PFSK-1 (cell line): ENCODE measurements around the gene MGLL.

ENCODE experiments used
- FOXP2 ChIP-seq: optimal IDR thresholded peaks from 2 replicates; pipeline ENCODE3; 2011; ENCODE audit warnings: borderline replicate concordance, control low read depth, inconsistent platforms; ENCODE audit not compliant: insufficient read depth; ENCODE audit errors: extremely low read length, extremely low read depth
- POLR2AphosphoS5 ChIP-seq: IDR thresholded peaks from 2 replicates; pipeline ENCODE4 v1.6.1; 2012; ENCODE audit warnings: low read depth, mild to moderate bottlenecking, control low read depth, low read length, moderate library complexity
- SIN3A ChIP-seq: IDR thresholded peaks from 2 replicates; pipeline ENCODE4 v1.6.1; 2012; ENCODE audit warnings: mild to moderate bottlenecking, low read length, moderate library complexity, borderline replicate concordance; ENCODE audit not compliant: insufficient read depth
- TAF1 ChIP-seq: IDR thresholded peaks from 2 replicates; pipeline ENCODE4 v1.6.1; 2012; ENCODE audit warnings: low read length, control low read depth, borderline replicate concordance; ENCODE audit not compliant: insufficient read depth
- TF ChIP-seq, protein P1 (sequence below), 2 experiments: IDR thresholded peaks; 2 replicates each; pipeline versions ENCODE4 v1.6.1 to v1.8.0; 2011 to 2012; ENCODE audit warnings: low read depth in 2 of 2, low read length in 2 of 2, control low read depth in 1 of 2, inconsistent platforms in 1 of 2, mild to moderate bottlenecking in 1 of 2, moderate library complexity in 1 of 2; ENCODE audit not compliant: insufficient read depth in 1 of 2

MGLL gene

DNA sequence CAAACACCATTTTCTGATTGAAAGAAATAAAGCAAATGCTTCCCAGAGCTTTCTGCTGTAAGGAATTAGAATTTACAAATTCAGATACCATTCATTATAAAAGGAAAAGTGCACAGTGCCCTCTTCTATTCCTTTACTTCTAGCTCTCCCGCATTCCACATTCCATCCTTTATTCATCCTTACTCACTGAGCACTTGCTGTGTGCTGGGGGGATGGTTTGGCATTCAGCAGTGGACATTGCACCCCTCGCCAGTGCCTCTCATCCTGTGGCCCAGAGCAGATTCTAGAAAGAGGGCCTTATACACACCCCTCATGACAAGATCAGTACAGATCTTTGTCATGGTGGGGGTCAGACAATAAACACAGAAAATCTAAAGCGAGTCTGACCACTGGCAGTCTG lies 73.0 kb downstream of the MGLL start:
- no peak for TF ChIP-seq POLR2AphosphoS5
- TF ChIP-seq FOXP2, result no peak
- TF ChIP-seq, protein P1, sequence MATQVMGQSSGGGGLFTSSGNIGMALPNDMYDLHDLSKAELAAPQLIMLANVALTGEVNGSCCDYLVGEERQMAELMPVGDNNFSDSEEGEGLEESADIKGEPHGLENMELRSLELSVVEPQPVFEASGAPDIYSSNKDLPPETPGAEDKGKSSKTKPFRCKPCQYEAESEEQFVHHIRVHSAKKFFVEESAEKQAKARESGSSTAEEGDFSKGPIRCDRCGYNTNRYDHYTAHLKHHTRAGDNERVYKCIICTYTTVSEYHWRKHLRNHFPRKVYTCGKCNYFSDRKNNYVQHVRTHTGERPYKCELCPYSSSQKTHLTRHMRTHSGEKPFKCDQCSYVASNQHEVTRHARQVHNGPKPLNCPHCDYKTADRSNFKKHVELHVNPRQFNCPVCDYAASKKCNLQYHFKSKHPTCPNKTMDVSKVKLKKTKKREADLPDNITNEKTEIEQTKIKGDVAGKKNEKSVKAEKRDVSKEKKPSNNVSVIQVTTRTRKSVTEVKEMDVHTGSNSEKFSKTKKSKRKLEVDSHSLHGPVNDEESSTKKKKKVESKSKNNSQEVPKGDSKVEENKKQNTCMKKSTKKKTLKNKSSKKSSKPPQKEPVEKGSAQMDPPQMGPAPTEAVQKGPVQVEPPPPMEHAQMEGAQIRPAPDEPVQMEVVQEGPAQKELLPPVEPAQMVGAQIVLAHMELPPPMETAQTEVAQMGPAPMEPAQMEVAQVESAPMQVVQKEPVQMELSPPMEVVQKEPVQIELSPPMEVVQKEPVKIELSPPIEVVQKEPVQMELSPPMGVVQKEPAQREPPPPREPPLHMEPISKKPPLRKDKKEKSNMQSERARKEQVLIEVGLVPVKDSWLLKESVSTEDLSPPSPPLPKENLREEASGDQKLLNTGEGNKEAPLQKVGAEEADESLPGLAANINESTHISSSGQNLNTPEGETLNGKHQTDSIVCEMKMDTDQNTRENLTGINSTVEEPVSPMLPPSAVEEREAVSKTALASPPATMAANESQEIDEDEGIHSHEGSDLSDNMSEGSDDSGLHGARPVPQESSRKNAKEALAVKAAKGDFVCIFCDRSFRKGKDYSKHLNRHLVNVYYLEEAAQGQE (IDR thresholded peaks at IDR 0.05; ENCODE audit: insufficient read depth in 1 of 2, low read depth in 2 of 2, low read length in 2 of 2), result no peak
- no peak for TF ChIP-seq SIN3A
- no peak for TF ChIP-seq TAF1

DNA sequence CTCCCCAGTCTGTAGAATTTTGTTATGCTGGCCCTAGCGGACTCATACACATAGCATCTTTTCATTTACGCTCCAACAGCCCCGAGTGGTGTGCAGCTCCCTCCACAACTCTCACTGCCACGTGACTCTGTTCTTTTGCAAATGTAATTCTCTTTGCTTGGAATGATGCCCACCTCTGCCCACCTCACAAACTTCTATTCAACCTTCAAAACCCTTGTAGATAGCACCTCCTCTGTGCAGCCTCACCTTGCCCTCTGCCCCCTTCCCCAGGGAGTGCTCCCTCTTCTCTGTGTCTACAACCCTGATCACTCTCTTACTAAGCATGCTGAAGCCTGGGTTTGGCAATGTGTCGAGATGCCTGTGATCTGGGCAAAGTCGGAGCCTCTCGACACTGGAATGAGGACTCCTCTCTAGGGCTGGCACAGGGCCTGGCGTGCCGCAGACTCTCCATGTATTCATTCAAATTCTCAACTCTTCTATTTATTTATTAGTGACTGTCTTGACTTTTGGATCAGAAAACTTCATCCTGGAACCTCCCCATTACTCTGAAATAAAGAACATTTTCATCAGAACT lies 73.5 kb downstream of the MGLL start:
- no peak for TF ChIP-seq TAF1
- TF ChIP-seq, protein P1 (IDR thresholded peaks at IDR 0.05; ENCODE audit: insufficient read depth in 1 of 2, low read depth in 2 of 2, low read length in 2 of 2), result no peak
- no peak for TF ChIP-seq SIN3A
- TF ChIP-seq POLR2AphosphoS5, result no peak
- TF ChIP-seq FOXP2, result no peak

DNA sequence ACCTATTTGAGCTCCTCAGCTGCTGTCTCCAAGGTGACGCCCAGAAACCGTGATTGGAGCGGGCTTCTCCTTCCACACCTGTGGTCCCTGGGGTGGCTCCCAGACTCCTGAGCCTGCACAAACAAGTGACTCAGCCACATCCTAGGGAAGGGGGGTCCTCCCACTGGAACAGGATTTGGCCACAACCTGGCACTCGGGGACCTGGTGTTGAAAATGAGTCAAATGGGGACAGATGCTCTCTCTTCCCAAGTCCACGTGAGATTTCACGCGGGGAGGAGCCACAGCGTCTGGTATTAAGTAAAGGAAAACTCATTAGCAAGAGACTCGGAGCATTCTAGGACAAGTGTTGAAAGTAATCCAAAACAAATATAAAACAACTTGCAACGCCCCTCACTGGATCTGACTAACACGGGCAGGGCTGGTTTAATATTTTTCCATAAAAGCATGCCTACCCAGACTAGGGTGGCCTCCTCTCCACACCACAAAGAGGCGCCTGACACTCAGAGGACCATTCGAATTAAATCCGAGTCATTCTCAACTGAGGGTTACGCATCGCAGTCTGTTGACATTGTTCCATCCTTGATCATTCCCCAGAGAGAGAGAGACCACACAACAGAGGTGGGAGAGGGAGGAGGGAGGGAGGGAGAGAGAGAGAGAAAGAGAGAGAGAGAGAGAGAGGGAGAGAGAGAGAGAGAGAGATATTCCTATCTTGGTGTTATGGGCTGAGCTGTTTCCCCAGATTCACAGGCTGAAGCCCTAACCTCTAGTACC lies 74.4 kb downstream of the MGLL start:
- TF ChIP-seq SIN3A (no peak), FOXP2 (no peak), TAF1 (no peak), POLR2AphosphoS5 (no peak)
- TF ChIP-seq, protein P1 (IDR thresholded peaks at IDR 0.05; ENCODE audit: insufficient read depth in 1 of 2, low read depth in 2 of 2, low read length in 2 of 2), result no peak

DNA sequence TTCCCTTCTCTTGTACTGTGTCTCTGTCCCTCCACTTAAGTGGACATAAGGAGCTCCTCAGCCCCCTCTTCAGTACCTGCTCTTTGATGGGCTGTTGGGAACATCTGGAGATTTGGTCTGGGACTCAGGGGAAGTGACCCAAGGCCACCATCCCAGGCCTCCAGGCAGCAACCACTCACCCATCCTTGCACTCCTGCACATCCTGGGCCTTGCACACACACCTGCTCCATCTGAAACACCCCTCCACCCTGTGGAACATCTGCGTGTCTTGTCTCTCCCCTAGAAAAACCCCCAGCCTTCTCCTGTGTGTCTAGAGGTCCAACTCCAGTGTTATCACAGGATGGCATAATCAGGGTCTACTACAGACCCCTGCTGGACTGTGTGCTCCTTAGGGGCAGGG lies 75.2 kb downstream of the MGLL start:
- TF ChIP-seq, protein P1 (IDR thresholded peaks at IDR 0.05; ENCODE audit: insufficient read depth in 1 of 2, low read depth in 2 of 2, low read length in 2 of 2), result no peak
- TF ChIP-seq POLR2AphosphoS5, result no peak
- TF ChIP-seq SIN3A, result no peak
- TF ChIP-seq FOXP2, result no peak
- no peak for TF ChIP-seq TAF1
